ENCODE measurements around the gene GPAM. TPM values are rescaled to one million over a fixed set of nuclear protein-coding genes. Genes with fewer than 3 reads are reported as not detected.

GPAM gene
- total RNA-seq, 4 donors from 2014 or later, result 4.5 to 7.2 (median 6.5) TPM

- Histone ChIP-seq H3K27me3 (no peaks in the 10 kb centered on the region), H3K9me3 (peaks cover 0 to 3% (median 0%) of the 10 kb centered on the region in 4 donors), H3K27ac (replicated peaks in 1 of 4) (no peak overlapping the region), H3K4me1 (peaks cover 0 to 7% (median 2%) of the 10 kb centered on the region in 4 donors), H3K36me3 (no peaks in the 10 kb centered on the region), H3K4me3 (no peak overlapping the region)
- no peak for TF ChIP-seq EP300 (IDR thresholded peaks at IDR 0.05)
- WGBS, result 72% methylated on average over 5 of the region's 5 CpGs
- intact Hi-C loops (cut with DNase I), result loop anchor here (10.0 kb wide), 1 partner anchor 255 kb away; the partner anchor contains the start of genes VTI1A and ZDHHC6
- peak; percentile 72 for DNase-seq (ENCODE audit: extremely low spot score)
Observed at GRCh38 chr10:112189465-112189864, 5.9 kb upstream of the GPAM start.

DNA sequence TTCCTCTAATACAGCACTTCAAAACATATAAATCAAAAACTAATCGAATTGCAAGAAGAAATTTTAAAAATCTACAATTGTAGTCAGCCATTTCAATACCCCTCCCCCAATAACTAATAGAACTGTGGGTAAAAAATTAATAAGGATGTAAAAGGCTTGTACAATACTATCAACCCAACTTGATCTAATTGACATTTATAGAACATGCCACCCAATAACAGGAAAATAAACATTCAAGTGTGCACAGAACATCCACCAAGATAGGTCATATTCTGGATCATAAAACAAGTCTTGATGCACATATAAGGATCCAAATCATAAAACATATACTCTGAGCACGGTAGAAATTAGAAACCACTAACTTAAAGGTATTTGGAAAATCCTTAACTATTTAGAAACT lies 4.0 kb upstream of the GPAM start:
- Histone ChIP-seq H3K27ac (replicated peaks in 1 of 4) (no peak overlapping the region), H3K4me3 (no peak overlapping the region), H3K4me1 (peaks cover 8 to 20% (median 15%) of the 10 kb centered on the region in 4 donors), H3K27me3 (no peaks in the 10 kb centered on the region), H3K9me3 (peaks cover 0 to 3% (median 0%) of the 10 kb centered on the region in 4 donors), H3K36me3 (no peaks in the 10 kb centered on the region)
- WGBS, result 62% methylated on average over 2 of the region's 2 CpGs
- no peak for DNase-seq (ENCODE audit: extremely low spot score)
- TF ChIP-seq POLR2A (IDR thresholded peaks at IDR 0.05; ENCODE audit: low read depth), result no peak
- TF ChIP-seq POLR2AphosphoS5 (IDR thresholded peaks at IDR 0.05), result no peak
- no peak for TF ChIP-seq CTCF (IDR thresholded peaks at IDR 0.05)
- TF ChIP-seq EP300 (IDR thresholded peaks at IDR 0.05), result no peak
- intact Hi-C loops (cut with DNase I), result loop anchor here (10.0 kb wide), 1 partner anchor 257 kb away; the partner anchor contains the start of genes VTI1A and ZDHHC6

DNA sequence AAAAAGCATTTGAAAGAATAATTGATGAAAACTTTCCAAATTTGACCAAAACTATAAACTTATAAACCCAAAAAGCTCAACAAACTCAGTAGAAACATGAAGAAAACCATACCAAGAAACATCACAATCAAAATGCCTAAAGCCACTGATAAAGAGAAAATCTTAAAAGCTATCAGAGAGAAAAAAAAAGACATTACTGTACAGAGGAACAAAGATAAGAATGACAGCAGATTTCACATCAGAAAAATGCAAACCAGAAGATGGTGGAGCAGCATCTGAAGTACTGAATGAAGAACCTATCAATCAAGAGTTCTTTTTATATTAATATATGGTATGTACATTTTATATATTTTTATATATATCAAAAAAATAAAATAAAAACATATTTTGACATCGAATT lies 2.4 kb upstream of the GPAM start:
- no peak for DNase-seq (ENCODE audit: extremely low spot score)
- peaks cover 0 to 3% (median 0%) of the 10 kb centered on the region in 4 donors for H3K9me3 ChIP-seq
- 84% methylated on average over 1 of the region's 1 CpG for WGBS
- no peaks in the 10 kb centered on the region for H3K36me3 ChIP-seq
- intact Hi-C loops (cut with DNase I), result loop anchor here (10.0 kb wide), 1 partner anchor 259 kb away; the partner anchor contains the start of genes VTI1A and ZDHHC6
- no peak overlapping the region for H3K4me3 ChIP-seq
- H3K27ac ChIP-seq (replicated peaks in 1 of 4), result no peak overlapping the region
- H3K27me3 ChIP-seq, result no peaks in the 10 kb centered on the region
- TF ChIP-seq EP300 (IDR thresholded peaks at IDR 0.05) (no peak), CTCF (IDR thresholded peaks at IDR 0.05) (no peak), POLR2A (IDR thresholded peaks at IDR 0.05; ENCODE audit: low read depth) (no peak), POLR2AphosphoS5 (IDR thresholded peaks at IDR 0.05) (no peak)
- H3K4me1 ChIP-seq, result peaks cover 12 to 25% (median 16%) of the 10 kb centered on the region in 4 donors

GRCh38 chr10:112184379-112184778 lies 814 bp upstream of the GPAM start:
- peaks cover 0 to 15% (median 3%) of the 10 kb centered on the region in 4 donors for H3K36me3 ChIP-seq
- no peak for TF ChIP-seq POLR2A (IDR thresholded peaks at IDR 0.05; ENCODE audit: low read depth)
- no peak for TF ChIP-seq EP300 (IDR thresholded peaks at IDR 0.05)
- TF ChIP-seq CTCF (IDR thresholded peaks at IDR 0.05), result no peak
- TF ChIP-seq POLR2AphosphoS5 (IDR thresholded peaks at IDR 0.05), result no peak
- peaks cover 0 to 3% (median 0%) of the 10 kb centered on the region in 4 donors for H3K9me3 ChIP-seq
- H3K4me1 ChIP-seq, result peaks cover 12 to 25% (median 15%) of the 10 kb centered on the region in 4 donors
- DNase-seq (ENCODE audit: extremely low spot score), result no peak
- H3K27ac ChIP-seq (replicated peaks in 1 of 4), result peak overlapping the region in 2 of 4 donors; percentile 67 to 76
- no peaks in the 10 kb centered on the region for H3K27me3 ChIP-seq
- WGBS, result 31% methylated on average over 2 of the region's 2 CpGs
- intact Hi-C loops (cut with DNase I), result loop anchor here (5.0 to 10.0 kb wide), 2 partner anchors 123 to 260 kb away; partner anchors contain the start of genes VTI1A and ZDHHC6
- H3K4me3 ChIP-seq, result peak overlapping the region; percentile 57 to 81 (median 72)

- TF ChIP-seq POLR2AphosphoS5 (IDR thresholded peaks at IDR 0.05), result no peak
- no peak for TF ChIP-seq CTCF (IDR thresholded peaks at IDR 0.05)
Observed at GRCh38 chr10:112184052-112184371, 447 bp upstream of the GPAM start.

More at GRCh38 chr10:112184052-112184371, 447 bp upstream of the GPAM start:
- Histone ChIP-seq H3K4me1 (peaks cover 12 to 25% (median 15%) of the 10 kb centered on the region in 4 donors), H3K36me3 (peaks cover 0 to 18% (median 5%) of the 10 kb centered on the region in 4 donors), H3K27ac (replicated peaks in 1 of 4) (peak overlapping the region; percentile 67 to 76 (median 70)), H3K27me3 (no peaks in the 10 kb centered on the region), H3K4me3 (peak overlapping the region; percentile 57 to 81 (median 72)), H3K9me3 (peaks cover 0 to 3% (median 0%) of the 10 kb centered on the region in 4 donors)
- no peak for DNase-seq (ENCODE audit: extremely low spot score)
- 9% methylated on average over 5 of the region's 5 CpGs for WGBS
- intact Hi-C loops (cut with DNase I), result loop anchor here (5.0 to 10.0 kb wide), 2 partner anchors 123 to 261 kb away; partner anchors contain the start of genes VTI1A and ZDHHC6
